Suprapubic skin (tissue), 4 donors: Measurements from ENCODE around the gene ABLIM3. TPM values are rescaled to one million over a fixed set of nuclear protein-coding genes. Genes with fewer than 3 reads are reported as not detected.
A peak's percentile ranks its signal among the peaks of the same experiment; 100 is the strongest.

ENCODE experiments used
- DNase-seq, 2 donors: peaks; one replicate each; pipeline ENCODE4 v3.0.0-alpha.2; 2019; ENCODE audit warnings: low spot score in 2 of 2
- H3K27ac ChIP-seq: fragments of 200-600 bp; sonication (generic); one replicate; pipeline ENCODE4 v1.5.1; 2019
- H3K27me3 ChIP-seq: fragments of 200-600 bp; sonication (generic); one replicate; pipeline ENCODE4 v1.5.1; 2019
- H3K36me3 ChIP-seq: fragments of 200-600 bp; sonication (generic); one replicate; pipeline ENCODE4 v1.5.1; 2019
- H3K4me1 ChIP-seq: fragments of 200-600 bp; sonication (generic); one replicate; pipeline ENCODE4 v1.5.1; 2019
- H3K4me3 ChIP-seq: fragments of 200-600 bp; sonication (generic); one replicate; pipeline ENCODE4 v1.5.1; 2019; ENCODE audit warnings: mild to moderate bottlenecking
- H3K9me3 ChIP-seq: fragments of 200-600 bp; sonication (generic); one replicate; pipeline ENCODE4 v1.5.1; 2019
- CTCF ChIP-seq, 2 donors: fragments of 200-600 bp in 1 of 2; fragments of 450-650 bp in 1 of 2; sonication (generic) in 1 of 2; IDR thresholded peaks; one replicate each; pipeline ENCODE4 v1.5.1; 2016 to 2019; ENCODE audit warnings: antibody characterized with exemption in 2 of 2, mild to moderate bottlenecking in 1 of 2, moderate library complexity in 1 of 2
- EP300 ChIP-seq: sonication (generic); formaldehyde crosslinking; IDR thresholded peaks from one replicate; pipeline ENCODE4 v1.6.1; 2017; ENCODE audit warnings: antibody characterized with exemption
- POLR2A ChIP-seq, 2 donors: fragments of 450-650 bp; IDR thresholded peaks; one replicate each; pipeline ENCODE4 v1.6.1; 2017; ENCODE audit warnings: antibody characterized with exemption in 2 of 2, mild to moderate bottlenecking in 2 of 2, moderate library complexity in 2 of 2
- POLR2AphosphoS5 ChIP-seq, 3 donors: sonication (generic); formaldehyde crosslinking; IDR thresholded peaks; one replicate each; pipeline ENCODE4 v1.6.1; 2017; ENCODE audit warnings: antibody characterized with exemption in 3 of 3
- WGBS: methylation state at CpG from one replicate; pipeline ENCODE4 v1.1.5; 2018; 5-methylcytosine and 5-hydroxymethylcytosine counted together
- total RNA-seq, 4 donors: library from RNA; depleted of rRNA; stranded (reverse); fragments of >200 nt; gene quantifications; one replicate each; pipeline ENCODE4 v1.1.0, GENCODE V29; 2016

The ABLIM3 gene
- total RNA-seq, 4 donors from 2014 or later, result 4.7 to 22.6 (median 13.4) TPM

GRCh38 chr5:149280802-149281201, 139.5 kb downstream of the ABLIM3 start:
- Histone ChIP-seq H3K27ac (no peak overlapping the region), H3K4me1 (peaks cover 47% of the 10 kb centered on the region), H3K27me3 (no peaks in the 10 kb centered on the region), H3K4me3 (no peak overlapping the region), H3K36me3 (no peaks in the 10 kb centered on the region), H3K9me3 (no peaks in the 10 kb centered on the region)
- no peak for DNase-seq
- 89% methylated on average over 4 of the region's 4 CpGs for WGBS
- TF ChIP-seq EP300 (no peak), CTCF (IDR thresholded peaks at IDR 0.05) (no peak), POLR2A (IDR thresholded peaks at IDR 0.05) (no peak), POLR2AphosphoS5 (IDR thresholded peaks at IDR 0.05) (no peak)

GRCh38 chr5:149282027-149282965, 141.0 kb downstream of the ABLIM3 start:
- Histone ChIP-seq H3K36me3 (no peaks in the 10 kb centered on the region), H3K9me3 (no peaks in the 10 kb centered on the region), H3K4me1 (peaks cover 51% of the 10 kb centered on the region), H3K27ac (no peak overlapping the region), H3K4me3 (no peak overlapping the region), H3K27me3 (no peaks in the 10 kb centered on the region)
- no peak for DNase-seq
- WGBS, result 83% methylated on average over 12 of the region's 12 CpGs
- no peak for TF ChIP-seq EP300
- TF ChIP-seq CTCF (IDR thresholded peaks at IDR 0.05), result no peak
- TF ChIP-seq POLR2A (IDR thresholded peaks at IDR 0.05), result no peak
- no peak for TF ChIP-seq POLR2AphosphoS5 (IDR thresholded peaks at IDR 0.05)

- H3K36me3 ChIP-seq, result no peaks in the 10 kb centered on the region
- DNase-seq, result no peak
- no peaks in the 10 kb centered on the region for H3K27me3 ChIP-seq
- H3K27ac ChIP-seq, result no peak overlapping the region
- 88% methylated on average over 5 of the region's 5 CpGs for WGBS
- TF ChIP-seq POLR2A (IDR thresholded peaks at IDR 0.05), result no peak
- TF ChIP-seq EP300, result no peak
- TF ChIP-seq POLR2AphosphoS5 (IDR thresholded peaks at IDR 0.05), result no peak
- no peak for TF ChIP-seq CTCF (IDR thresholded peaks at IDR 0.05)
- peaks cover 46% of the 10 kb centered on the region for H3K4me1 ChIP-seq
- H3K9me3 ChIP-seq, result no peaks in the 10 kb centered on the region
- no peak overlapping the region for H3K4me3 ChIP-seq
These were observed 141.7 kb downstream of the ABLIM3 start for GRCh38 chr5:149282966-149283332.

GRCh38 chr5:149283626-149284480, 142.6 kb downstream of the ABLIM3 start:
- H3K36me3 ChIP-seq, result no peaks in the 10 kb centered on the region
- TF ChIP-seq CTCF (IDR thresholded peaks at IDR 0.05) (no peak), POLR2AphosphoS5 (IDR thresholded peaks at IDR 0.05) (no peak), POLR2A (IDR thresholded peaks at IDR 0.05) (no peak), EP300 (no peak)
- no peak for DNase-seq
- no peak overlapping the region for H3K4me3 ChIP-seq
- 63% methylated on average over 11 of the region's 11 CpGs for WGBS
- no peaks in the 10 kb centered on the region for H3K27me3 ChIP-seq
- H3K9me3 ChIP-seq, result no peaks in the 10 kb centered on the region
- peak overlapping the region; percentile 72 for H3K27ac ChIP-seq
- peaks cover 40% of the 10 kb centered on the region for H3K4me1 ChIP-seq

GRCh38 chr5:149284501-149284900, 143.2 kb downstream of the ABLIM3 start:
- WGBS, result 40% methylated on average over 5 of the region's 5 CpGs
- DNase-seq, result peak in 1 of 2 donors; percentile 82

More at GRCh38 chr5:149284501-149284900, 143.2 kb downstream of the ABLIM3 start:
- Histone ChIP-seq H3K9me3 (no peaks in the 10 kb centered on the region), H3K4me1 (peaks cover 38% of the 10 kb centered on the region), H3K4me3 (no peak overlapping the region), H3K27me3 (no peaks in the 10 kb centered on the region), H3K36me3 (no peaks in the 10 kb centered on the region), H3K27ac (peak overlapping the region; percentile 72)
- TF ChIP-seq POLR2A (IDR thresholded peaks at IDR 0.05) (no peak), CTCF (IDR thresholded peaks at IDR 0.05) (no peak), POLR2AphosphoS5 (IDR thresholded peaks at IDR 0.05) (peak in 2 of 3 donors; percentile 69 to 72), EP300 (no peak)
